ENCODE results near the gene DDX10. TPM values are rescaled to one million over a fixed set of nuclear protein-coding genes. Genes with fewer than 3 reads are reported as not detected.

The DDX10 gene
- total RNA-seq, 1 donor from 2014 or later = 24.5 TPM

GRCh38 chr11:108694846-108695245 lies 30.0 kb downstream of the DDX10 start:
- no peaks in the 10 kb centered on the region for H3K36me3 ChIP-seq (ENCODE audit: control insufficient read depth, insufficient read depth, low read length)
- H3K4me3 ChIP-seq (ENCODE audit: low read depth, low read length) = no peak overlapping the region
- no peak for DNase-seq (ENCODE audit: low read depth)
- no peak for TF ChIP-seq CTCF (IDR thresholded peaks at IDR 0.05; ENCODE audit: insufficient read depth, low read length, poor library complexity, severe bottlenecking)
- H3K27me3 ChIP-seq (ENCODE audit: control insufficient read depth, insufficient read depth, low read length) = no peaks in the 10 kb centered on the region

- no peak overlapping the region for H3K4me3 ChIP-seq (ENCODE audit: low read depth, low read length)
- DNase-seq (ENCODE audit: low read depth) = no peak
- H3K27me3 ChIP-seq (ENCODE audit: control insufficient read depth, insufficient read depth, low read length) = no peaks in the 10 kb centered on the region
- H3K36me3 ChIP-seq (ENCODE audit: control insufficient read depth, insufficient read depth, low read length) = no peaks in the 10 kb centered on the region
- peak; percentile 98 for TF ChIP-seq CTCF (IDR thresholded peaks at IDR 0.05; ENCODE audit: insufficient read depth, low read length, poor library complexity, severe bottlenecking)
Observed at GRCh38 chr11:108697872-108698473, 33.1 kb downstream of the DDX10 start.

- Histone ChIP-seq H3K36me3 (ENCODE audit: control insufficient read depth, insufficient read depth, low read length) (no peaks in the 10 kb centered on the region), H3K27me3 (ENCODE audit: control insufficient read depth, insufficient read depth, low read length) (no peaks in the 10 kb centered on the region), H3K4me3 (ENCODE audit: low read depth, low read length) (no peak overlapping the region)
- no peak for DNase-seq (ENCODE audit: low read depth)
- no peak for TF ChIP-seq CTCF (IDR thresholded peaks at IDR 0.05; ENCODE audit: insufficient read depth, low read length, poor library complexity, severe bottlenecking)
Observed at GRCh38 chr11:108698844-108699642, 34.2 kb downstream of the DDX10 start.

- TF ChIP-seq CTCF (IDR thresholded peaks at IDR 0.05; ENCODE audit: insufficient read depth, low read length, poor library complexity, severe bottlenecking) = no peak
- no peaks in the 10 kb centered on the region for H3K36me3 ChIP-seq (ENCODE audit: control insufficient read depth, insufficient read depth, low read length)
- H3K27me3 ChIP-seq (ENCODE audit: control insufficient read depth, insufficient read depth, low read length) = no peaks in the 10 kb centered on the region
- no peak overlapping the region for H3K4me3 ChIP-seq (ENCODE audit: low read depth, low read length)
- DNase-seq (ENCODE audit: low read depth) = no peak
Observed at GRCh38 chr11:108703916-108704315, 39.0 kb downstream of the DDX10 start.

GRCh38 chr11:108705061-108705460 lies 40.2 kb downstream of the DDX10 start:
- H3K27me3 ChIP-seq (ENCODE audit: control insufficient read depth, insufficient read depth, low read length) = no peaks in the 10 kb centered on the region
- no peak for TF ChIP-seq CTCF (IDR thresholded peaks at IDR 0.05; ENCODE audit: insufficient read depth, low read length, poor library complexity, severe bottlenecking)
- no peak overlapping the region for H3K4me3 ChIP-seq (ENCODE audit: low read depth, low read length)
- no peaks in the 10 kb centered on the region for H3K36me3 ChIP-seq (ENCODE audit: control insufficient read depth, insufficient read depth, low read length)
- DNase-seq (ENCODE audit: low read depth) = no peak
